SK-N-MC (cell line): ENCODE data around the gene TMEM60.

ENCODE experiments used
- DNase-seq: peaks from one replicate; pipeline ENCODE4 v3.0.0-alpha.2; 2011; ENCODE audit warnings: low read depth, low spot score
- H3K27ac ChIP-seq: fragments of 200-600 bp; sonication (generic); 2 replicates; pipeline ENCODE4 v1.5.1; 2016; ENCODE audit warnings: mixed run types
- H3K36me3 ChIP-seq: fragments of 200-600 bp; sonication (generic); 2 replicates; pipeline ENCODE4 v1.6.1; 2017; ENCODE audit warnings: antibody characterized with exemption, low read length, mixed read lengths; ENCODE audit not compliant: insufficient read depth
- H3K4me3 ChIP-seq: fragments of 200-600 bp; sonication (generic); 2 replicates; pipeline ENCODE4 v1.5.1; 2016
- H3K9ac ChIP-seq: fragments of 200-600 bp; sonication (generic); 2 replicates; pipeline ENCODE4 v1.8.0; 2017; ENCODE audit warnings: mixed run types, mixed read lengths; ENCODE audit not compliant: insufficient read length
- H3K9me3 ChIP-seq: fragments of 200-600 bp; sonication (generic); 2 replicates; pipeline ENCODE4 v1.6.1; 2017; ENCODE audit warnings: low read depth, mild to moderate bottlenecking, antibody characterized with exemption, low read length, moderate library complexity, mixed read lengths
- EZH2 ChIP-seq: fragments of 200-600 bp; sonication (generic); IDR thresholded peaks from one replicate; pipeline ENCODE4 v1.6.1; 2017; ENCODE audit warnings: antibody characterized with exemption
- FOXP2 ChIP-seq: optimal IDR thresholded peaks from 2 replicates; pipeline ENCODE3; 2011; ENCODE audit warnings: mild to moderate bottlenecking, moderate library complexity; ENCODE audit not compliant: insufficient read depth; ENCODE audit errors: extremely low read length, control extremely low read depth
- POLR2AphosphoS5 ChIP-seq: IDR thresholded peaks from 2 replicates; pipeline ENCODE4 v1.6.1; 2012; ENCODE audit warnings: mild to moderate bottlenecking, low read depth, low read length, borderline replicate concordance

TMEM60 gene

DNA sequence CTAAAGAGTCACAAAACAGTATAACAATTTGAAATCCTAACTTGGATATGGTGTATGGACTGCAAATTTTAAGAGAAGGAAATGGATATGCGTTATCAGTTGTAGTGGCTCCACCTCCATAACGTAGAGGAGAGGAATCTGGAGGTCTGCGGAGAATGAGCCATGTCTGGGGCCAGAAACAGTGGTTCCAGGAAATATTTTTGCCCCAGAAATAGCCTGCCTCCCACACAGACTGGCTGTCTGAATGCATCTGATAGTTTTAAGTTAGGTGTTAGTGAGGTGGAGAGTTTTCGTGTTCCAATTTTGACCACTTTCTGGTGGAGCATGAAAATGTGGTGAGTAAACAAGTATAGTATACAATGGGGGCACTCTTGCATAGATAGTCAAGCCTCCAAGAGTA lies 1.9 kb upstream of the TMEM60 start:
- no peak for DNase-seq
- Histone ChIP-seq H3K4me3 (peak overlapping the region; percentile 100), H3K9ac (peak overlapping the region; percentile 86), H3K36me3 (no peaks in the 10 kb centered on the region; the same call in 1 of the 2 replicates), H3K27ac (no peak overlapping the region), H3K9me3 (no peaks in the 10 kb centered on the region)
- TF ChIP-seq EZH2: no peak
- TF ChIP-seq FOXP2: no peak
- TF ChIP-seq POLR2AphosphoS5: no peak

DNA sequence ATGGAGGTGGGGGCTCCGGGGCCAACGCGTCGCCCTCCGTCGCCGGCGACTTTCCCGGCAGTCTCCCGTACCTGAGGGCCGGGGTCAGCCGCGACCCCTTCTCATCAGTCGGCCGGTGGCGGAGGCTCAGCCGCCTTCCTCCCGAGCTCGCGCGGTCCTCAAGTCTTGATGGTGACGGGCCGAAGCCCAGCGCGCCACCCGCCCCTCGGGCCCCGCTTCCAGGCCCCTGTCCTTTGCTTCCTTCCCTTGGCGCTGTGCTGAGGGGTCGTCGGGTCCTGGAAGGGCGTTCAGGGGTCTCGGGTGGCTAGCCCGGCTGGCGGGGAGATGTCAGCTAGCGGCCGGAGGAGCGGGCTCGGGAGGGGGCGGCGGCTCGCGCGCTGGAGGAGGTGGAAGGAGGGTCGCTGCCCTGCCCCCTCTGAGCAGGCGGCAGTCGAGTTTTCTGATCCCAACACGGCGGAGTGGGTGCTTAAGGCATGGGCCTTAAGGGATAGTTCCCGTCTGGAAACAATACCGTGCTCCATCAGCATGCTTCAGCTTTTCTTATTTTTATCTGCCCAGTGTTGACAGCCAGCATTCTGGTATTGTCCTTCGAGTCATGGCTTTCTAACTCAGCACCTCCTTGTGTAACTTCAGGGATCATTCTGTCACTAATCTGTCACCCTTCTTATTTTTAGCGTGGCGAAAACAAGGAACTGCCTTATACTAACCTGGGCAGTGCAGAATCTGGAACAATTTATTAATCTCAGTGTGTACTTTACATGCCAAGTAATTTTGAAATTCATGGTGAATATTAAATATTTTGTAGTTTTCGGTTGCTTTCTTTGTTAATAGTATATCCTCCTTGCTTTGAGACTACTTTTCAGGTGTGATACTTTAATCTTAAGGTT lies 1.1 kb upstream of the TMEM60 start:
- no peak for DNase-seq
- H3K27ac ChIP-seq: peak overlapping the region; percentile 70; the same call in 1 of the 2 replicates

DNA sequence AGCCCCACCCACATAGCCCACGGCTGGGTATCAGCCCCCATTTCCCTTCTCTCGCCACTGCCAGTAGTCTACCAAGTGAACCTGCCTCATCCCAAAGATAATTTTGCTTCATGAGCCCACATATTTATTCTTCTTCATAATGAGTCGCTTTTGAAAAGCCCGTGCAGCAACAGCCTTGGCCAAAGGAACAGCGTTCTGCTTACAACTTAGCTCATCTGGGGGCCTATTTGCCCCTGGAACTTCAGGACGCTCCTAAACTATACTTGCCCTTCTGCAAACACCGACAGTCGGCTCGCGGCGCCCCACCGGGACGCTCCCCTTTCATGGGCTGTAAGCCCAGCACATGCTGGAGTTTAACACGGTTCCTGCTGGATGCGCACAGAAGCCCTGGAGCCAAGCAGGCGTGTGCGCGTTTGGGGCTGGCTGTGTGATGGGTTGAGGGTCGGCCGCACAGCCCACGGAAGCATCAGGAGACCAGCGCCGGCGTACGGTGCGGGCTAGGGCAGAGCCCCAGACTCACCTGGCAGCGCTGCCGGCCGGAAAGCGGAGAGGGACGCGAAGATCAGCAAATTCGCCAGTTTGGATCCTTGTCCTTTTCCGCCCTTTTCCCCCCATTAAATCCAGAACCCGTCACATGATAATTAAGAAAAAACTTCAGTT lies 370 bp downstream of the TMEM60 start:
- TF ChIP-seq EZH2 (no peak), POLR2AphosphoS5 (peak; percentile 63; the same call in 1 of the 2 replicates), FOXP2 (no peak)
- Histone ChIP-seq H3K4me3 (peak overlapping the region; percentile 100), H3K9ac (peak overlapping the region; percentile 94), H3K27ac (peak overlapping the region; percentile 74), H3K36me3 (peaks cover 12% of the 10 kb centered on the region; the same call in 1 of the 2 replicates), H3K9me3 (no peaks in the 10 kb centered on the region)
- DNase-seq: no peak

More for the DNA sequence above, 1.1 kb upstream of the TMEM60 start:
- H3K9ac ChIP-seq: peak overlapping the region; percentile 86
- peaks cover 3% of the 10 kb centered on the region; the same call in 1 of the 2 replicates for H3K36me3 ChIP-seq
- peak overlapping the region; percentile 100 for H3K4me3 ChIP-seq
- no peak for TF ChIP-seq EZH2
- TF ChIP-seq POLR2AphosphoS5: no peak
- no peak for TF ChIP-seq FOXP2
- no peaks in the 10 kb centered on the region for H3K9me3 ChIP-seq

DNA sequence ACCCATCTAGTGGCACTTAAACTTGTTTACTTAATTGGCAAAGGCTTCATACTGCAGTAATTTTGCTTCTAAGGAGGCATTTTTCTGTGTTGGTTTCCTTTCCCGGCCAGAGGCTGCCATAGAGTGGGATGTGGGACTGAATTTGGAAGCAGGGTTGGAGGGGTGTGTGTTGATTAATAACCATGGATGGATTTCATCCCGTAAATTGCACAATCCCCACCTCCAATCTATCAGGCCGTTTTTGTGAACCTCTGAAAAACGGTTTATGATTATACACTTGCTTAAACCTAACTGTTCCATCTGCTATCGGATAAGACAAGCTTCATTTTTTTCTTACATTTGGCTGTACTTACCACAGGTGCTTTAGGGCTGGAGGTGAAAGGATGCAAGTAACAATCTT lies 1.3 kb downstream of the TMEM60 start:
- Histone ChIP-seq H3K9ac (peak overlapping the region; percentile 94), H3K4me3 (peak overlapping the region; percentile 100), H3K36me3 (peaks cover 12% of the 10 kb centered on the region; the same call in 1 of the 2 replicates), H3K9me3 (no peaks in the 10 kb centered on the region), H3K27ac (no peak overlapping the region)
- no peak; the same call in 1 of the 2 replicates for TF ChIP-seq POLR2AphosphoS5
- TF ChIP-seq EZH2: no peak
- no peak for TF ChIP-seq FOXP2
- DNase-seq: no peak

DNA sequence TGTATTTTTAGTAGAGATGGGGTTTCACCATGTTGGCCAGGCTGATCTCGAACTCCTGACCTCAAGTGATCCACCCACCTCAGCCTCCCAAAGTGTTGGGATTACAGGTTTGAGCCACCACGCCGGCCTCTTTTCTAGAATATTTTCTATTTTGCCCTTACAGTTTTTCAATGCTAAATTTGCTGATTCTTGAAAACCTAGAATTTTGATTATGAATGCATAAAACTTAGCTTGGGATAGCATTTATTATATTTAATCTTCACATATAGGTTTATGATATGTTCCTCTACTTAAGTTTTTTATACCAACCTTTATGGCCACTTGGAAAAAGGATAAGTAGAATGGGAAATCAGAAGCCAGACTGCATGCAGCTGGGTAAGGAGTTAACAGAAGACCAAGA lies 2.1 kb downstream of the TMEM60 start:
- no peak for DNase-seq
- H3K4me3 ChIP-seq: no peak overlapping the region
- H3K36me3 ChIP-seq: peaks cover 12% of the 10 kb centered on the region; the same call in 1 of the 2 replicates
- H3K9ac ChIP-seq: no peak overlapping the region
- no peak overlapping the region for H3K27ac ChIP-seq
- no peaks in the 10 kb centered on the region for H3K9me3 ChIP-seq
- TF ChIP-seq POLR2AphosphoS5: no peak
- no peak for TF ChIP-seq FOXP2

DNA sequence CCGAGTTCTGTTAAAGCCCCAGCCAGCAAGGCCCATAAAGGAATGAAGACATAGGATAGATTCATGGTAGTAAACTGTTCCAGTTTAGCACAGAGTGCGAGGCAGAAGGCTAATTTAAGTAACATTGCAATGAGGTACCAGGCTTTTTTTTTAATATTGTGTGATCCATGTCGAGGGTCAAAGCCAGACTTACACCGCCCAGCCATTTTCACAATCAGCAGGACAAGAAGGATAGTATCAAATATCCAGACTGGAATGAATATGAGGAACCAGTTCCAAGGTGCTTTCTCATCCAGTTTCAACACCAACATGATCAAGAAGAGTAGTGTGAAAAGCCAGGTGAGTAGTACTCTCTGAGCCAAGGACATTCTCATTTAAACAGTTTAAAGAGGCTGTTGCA lies 4.2 kb downstream of the TMEM60 start:
- DNase-seq: no peak
- TF ChIP-seq POLR2AphosphoS5: no peak
- no peak for TF ChIP-seq EZH2
- no peak for TF ChIP-seq FOXP2
- H3K27ac ChIP-seq: no peak overlapping the region
- H3K9ac ChIP-seq: no peak overlapping the region
- H3K9me3 ChIP-seq: no peaks in the 10 kb centered on the region
- no peak overlapping the region for H3K4me3 ChIP-seq
- peaks cover 12% of the 10 kb centered on the region; the same call in 1 of the 2 replicates for H3K36me3 ChIP-seq

DNA sequence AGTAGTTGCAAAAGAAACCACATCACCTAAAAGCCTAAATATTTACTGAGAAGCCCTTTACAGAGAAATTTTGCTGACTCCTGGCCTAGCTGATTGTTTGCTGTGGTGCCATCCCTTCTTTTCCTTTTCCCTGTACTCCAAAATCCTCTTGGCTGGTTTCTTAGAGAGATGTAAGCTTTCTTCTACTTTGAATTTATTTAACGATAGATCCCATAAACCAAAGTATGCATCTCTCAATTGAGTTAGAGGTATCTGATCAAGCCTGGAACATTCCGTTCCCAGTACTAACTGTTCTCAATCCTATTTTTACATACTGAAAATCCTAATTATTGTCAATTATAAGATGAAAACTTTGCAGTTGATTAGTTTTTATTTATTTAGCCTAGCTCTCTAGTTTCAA lies 6.3 kb downstream of the TMEM60 start:
- H3K36me3 ChIP-seq: peaks cover 12% of the 10 kb centered on the region; the same call in 1 of the 2 replicates
- no peak overlapping the region for H3K4me3 ChIP-seq
- no peak overlapping the region for H3K9ac ChIP-seq
- H3K9me3 ChIP-seq: no peaks in the 10 kb centered on the region
- DNase-seq: no peak
- no peak for TF ChIP-seq EZH2
- TF ChIP-seq POLR2AphosphoS5: no peak
- no peak for TF ChIP-seq FOXP2
- H3K27ac ChIP-seq: peak overlapping the region; percentile 44

DNA sequence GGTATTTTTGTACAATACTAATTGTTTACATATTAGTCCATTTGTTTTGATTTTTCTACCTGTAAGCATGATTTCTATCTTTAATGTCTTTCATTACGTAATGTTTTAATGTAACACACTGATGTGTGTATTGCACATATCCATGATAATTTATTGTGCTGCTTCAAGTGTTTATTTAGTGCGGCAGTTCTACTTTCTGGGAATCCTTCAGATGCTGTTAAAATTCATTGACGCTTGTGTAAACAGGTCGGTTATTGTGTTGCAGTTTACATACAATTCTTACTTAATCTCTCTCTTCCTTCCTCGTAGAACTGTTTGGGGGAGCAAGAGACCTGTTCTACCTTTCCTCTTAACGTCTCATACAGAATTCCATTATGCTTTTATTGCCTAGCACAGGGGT lies 6.9 kb downstream of the TMEM60 start:
- H3K36me3 ChIP-seq: peaks cover 12% of the 10 kb centered on the region; the same call in 1 of the 2 replicates
- no peaks in the 10 kb centered on the region for H3K9me3 ChIP-seq
- no peak for DNase-seq
- no peak overlapping the region for H3K4me3 ChIP-seq
- TF ChIP-seq EZH2 (no peak), FOXP2 (no peak), POLR2AphosphoS5 (no peak)
- no peak overlapping the region for H3K9ac ChIP-seq
- peak overlapping the region; percentile 44; the same call in 1 of the 2 replicates for H3K27ac ChIP-seq

DNA sequence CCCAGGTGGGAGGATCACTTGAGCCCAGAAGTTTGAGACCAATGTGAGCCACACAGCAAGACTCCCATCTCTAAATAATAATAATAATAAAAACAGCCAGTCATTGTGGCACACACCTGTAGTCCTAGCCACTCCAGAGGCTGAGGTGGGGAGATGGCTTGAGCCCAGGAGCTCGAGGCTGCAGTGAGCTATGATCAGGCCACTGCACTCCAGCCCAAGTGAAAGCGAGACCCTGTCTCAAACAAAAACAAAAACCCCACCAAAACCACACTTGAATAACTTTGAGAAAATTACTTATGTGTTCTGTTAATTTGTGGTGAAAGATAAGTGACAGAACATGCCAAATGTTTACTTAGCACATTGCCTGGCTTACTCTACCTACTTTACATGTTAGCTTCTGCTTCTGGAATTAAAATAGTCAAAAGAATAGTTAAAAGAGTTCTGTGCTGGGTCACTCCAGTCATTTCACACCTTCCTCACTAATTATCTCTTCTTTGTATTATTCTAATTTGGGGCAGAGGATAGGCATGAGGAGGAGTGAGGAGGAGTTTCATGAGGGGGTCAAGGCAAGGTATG lies 9.8 kb downstream of the TMEM60 start:
- H3K4me3 ChIP-seq: no peak overlapping the region
- TF ChIP-seq FOXP2 (no peak), POLR2AphosphoS5 (no peak), EZH2 (no peak)
- peaks cover 12% of the 10 kb centered on the region; the same call in 1 of the 2 replicates for H3K36me3 ChIP-seq
- no peak overlapping the region for H3K9ac ChIP-seq
- H3K27ac ChIP-seq: no peak overlapping the region
- 0 out of 2 replicates have a peak, but pooled peaks cover 6% of the 10 kb centered on the region for H3K9me3 ChIP-seq
- DNase-seq: no peak
